Astrocyte (in vitro differentiated cells and primary cell): ENCODE results near the gene NRN1L.

Source experiments
- EZH2 ChIP-seq: IDR thresholded peaks from 2 replicates; pipeline ENCODE4 v1.6.1; 2012; ENCODE audit warnings: mild to moderate bottlenecking, low read length, inconsistent platforms; ENCODE audit not compliant: insufficient read depth
- TF ChIP-seq, protein P1 (sequence below): IDR thresholded peaks from 2 replicates; pipeline ENCODE4 v1.5.1; 2011; ENCODE audit warnings: low read depth, mild to moderate bottlenecking, inconsistent platforms, low read length, moderate library complexity; ENCODE audit not compliant: insufficient read depth

DNA sequence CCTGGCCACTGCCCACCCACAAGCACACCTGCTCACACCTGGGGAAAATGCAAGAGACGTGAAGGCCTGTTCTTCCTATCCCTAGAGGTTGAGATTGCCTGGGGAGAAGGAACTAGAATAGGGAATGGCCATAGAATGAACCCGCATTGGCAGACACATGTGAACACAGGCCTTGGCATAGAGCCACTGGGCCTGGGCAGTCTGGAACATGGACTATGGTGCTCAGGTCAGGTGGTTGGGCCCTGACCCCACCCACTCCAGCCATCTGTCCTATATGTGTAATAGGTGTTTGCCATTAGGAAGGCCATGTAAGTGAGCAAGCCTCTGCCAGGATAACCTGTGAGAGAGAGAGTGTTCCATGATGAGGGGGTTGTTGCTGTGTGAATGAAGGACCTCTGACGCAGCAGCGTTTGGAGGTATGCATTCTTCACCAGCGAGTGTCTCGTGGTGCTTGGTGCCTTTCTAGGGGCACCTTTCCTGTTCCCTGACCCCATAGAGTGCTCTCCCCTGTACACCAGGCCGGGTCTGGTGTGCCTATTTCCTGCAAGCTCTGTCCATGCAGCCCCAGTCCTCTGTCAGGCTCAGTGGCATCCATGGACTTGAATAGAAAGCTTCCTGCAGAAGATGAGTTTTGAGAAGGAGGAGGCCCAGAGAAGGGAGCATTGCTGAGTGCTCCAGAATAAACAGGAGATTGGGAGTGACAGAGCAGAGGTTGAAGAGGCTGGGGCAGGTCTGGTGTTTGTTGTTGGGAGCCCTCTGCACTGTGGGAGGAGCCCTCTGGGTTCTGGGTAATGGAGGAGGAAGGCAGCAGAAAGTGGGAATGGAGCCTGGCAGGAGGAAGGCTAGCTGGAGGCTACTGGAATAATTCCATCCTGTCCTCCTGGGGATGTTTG lies 31.4 kb downstream of the NRN1L start:
- TF ChIP-seq, protein P1, sequence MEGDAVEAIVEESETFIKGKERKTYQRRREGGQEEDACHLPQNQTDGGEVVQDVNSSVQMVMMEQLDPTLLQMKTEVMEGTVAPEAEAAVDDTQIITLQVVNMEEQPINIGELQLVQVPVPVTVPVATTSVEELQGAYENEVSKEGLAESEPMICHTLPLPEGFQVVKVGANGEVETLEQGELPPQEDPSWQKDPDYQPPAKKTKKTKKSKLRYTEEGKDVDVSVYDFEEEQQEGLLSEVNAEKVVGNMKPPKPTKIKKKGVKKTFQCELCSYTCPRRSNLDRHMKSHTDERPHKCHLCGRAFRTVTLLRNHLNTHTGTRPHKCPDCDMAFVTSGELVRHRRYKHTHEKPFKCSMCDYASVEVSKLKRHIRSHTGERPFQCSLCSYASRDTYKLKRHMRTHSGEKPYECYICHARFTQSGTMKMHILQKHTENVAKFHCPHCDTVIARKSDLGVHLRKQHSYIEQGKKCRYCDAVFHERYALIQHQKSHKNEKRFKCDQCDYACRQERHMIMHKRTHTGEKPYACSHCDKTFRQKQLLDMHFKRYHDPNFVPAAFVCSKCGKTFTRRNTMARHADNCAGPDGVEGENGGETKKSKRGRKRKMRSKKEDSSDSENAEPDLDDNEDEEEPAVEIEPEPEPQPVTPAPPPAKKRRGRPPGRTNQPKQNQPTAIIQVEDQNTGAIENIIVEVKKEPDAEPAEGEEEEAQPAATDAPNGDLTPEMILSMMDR, result no peak
- no peak for TF ChIP-seq EZH2
